ENCODE data around the gene RNF214.

RNF214 gene

DNA sequence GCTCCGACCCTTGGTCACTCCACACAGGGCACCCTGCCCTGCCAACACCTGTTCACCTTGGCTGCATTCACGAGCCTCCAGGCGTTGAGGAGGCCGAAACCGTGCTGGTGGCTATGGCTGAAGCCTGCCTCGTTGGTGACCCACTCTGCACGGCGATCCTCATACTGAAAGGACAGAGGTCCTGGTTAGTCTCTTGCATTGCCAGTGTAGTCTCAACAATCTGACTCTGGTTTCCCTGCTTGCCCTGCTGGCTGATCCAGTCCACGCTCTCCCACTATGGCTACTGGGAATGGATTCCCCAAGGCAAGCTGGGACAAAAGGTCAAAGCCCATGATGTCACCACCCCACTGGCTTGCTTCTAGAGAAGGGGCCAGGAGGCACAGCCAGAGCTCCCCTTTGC lies 13.5 kb upstream of the RNF214 start (continued):
- TF ChIP-seq, protein P1, sequence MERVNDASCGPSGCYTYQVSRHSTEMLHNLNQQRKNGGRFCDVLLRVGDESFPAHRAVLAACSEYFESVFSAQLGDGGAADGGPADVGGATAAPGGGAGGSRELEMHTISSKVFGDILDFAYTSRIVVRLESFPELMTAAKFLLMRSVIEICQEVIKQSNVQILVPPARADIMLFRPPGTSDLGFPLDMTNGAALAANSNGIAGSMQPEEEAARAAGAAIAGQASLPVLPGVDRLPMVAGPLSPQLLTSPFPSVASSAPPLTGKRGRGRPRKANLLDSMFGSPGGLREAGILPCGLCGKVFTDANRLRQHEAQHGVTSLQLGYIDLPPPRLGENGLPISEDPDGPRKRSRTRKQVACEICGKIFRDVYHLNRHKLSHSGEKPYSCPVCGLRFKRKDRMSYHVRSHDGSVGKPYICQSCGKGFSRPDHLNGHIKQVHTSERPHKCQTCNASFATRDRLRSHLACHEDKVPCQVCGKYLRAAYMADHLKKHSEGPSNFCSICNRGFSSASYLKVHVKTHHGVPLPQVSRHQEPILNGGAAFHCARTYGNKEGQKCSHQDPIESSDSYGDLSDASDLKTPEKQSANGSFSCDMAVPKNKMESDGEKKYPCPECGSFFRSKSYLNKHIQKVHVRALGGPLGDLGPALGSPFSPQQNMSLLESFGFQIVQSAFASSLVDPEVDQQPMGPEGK (CRISPR knock-in tag; IDR thresholded peaks at IDR 0.05; ENCODE audit: borderline replicate concordance) = no peak
- TF ChIP-seq ZC3H10 (CRISPR knock-in tag; IDR thresholded peaks at IDR 0.05) = no peak
- no peak for TF ChIP-seq BACH2 (CRISPR knock-in tag; IDR thresholded peaks at IDR 0.05; ENCODE audit: borderline replicate concordance)
- no peak for TF ChIP-seq ESRRG (CRISPR knock-in tag; IDR thresholded peaks at IDR 0.05)
- TF ChIP-seq, protein P2, sequence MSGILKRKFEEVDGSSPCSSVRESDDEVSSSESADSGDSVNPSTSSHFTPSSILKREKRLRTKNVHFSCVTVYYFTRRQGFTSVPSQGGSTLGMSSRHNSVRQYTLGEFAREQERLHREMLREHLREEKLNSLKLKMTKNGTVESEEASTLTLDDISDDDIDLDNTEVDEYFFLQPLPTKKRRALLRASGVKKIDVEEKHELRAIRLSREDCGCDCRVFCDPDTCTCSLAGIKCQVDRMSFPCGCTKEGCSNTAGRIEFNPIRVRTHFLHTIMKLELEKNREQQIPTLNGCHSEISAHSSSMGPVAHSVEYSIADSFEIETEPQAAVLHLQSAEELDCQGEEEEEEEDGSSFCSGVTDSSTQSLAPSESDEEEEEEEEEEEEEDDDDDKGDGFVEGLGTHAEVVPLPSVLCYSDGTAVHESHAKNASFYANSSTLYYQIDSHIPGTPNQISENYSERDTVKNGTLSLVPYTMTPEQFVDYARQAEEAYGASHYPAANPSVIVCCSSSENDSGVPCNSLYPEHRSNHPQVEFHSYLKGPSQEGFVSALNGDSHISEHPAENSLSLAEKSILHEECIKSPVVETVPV (CRISPR knock-in tag; IDR thresholded peaks at IDR 0.05) = no peak

DNA sequence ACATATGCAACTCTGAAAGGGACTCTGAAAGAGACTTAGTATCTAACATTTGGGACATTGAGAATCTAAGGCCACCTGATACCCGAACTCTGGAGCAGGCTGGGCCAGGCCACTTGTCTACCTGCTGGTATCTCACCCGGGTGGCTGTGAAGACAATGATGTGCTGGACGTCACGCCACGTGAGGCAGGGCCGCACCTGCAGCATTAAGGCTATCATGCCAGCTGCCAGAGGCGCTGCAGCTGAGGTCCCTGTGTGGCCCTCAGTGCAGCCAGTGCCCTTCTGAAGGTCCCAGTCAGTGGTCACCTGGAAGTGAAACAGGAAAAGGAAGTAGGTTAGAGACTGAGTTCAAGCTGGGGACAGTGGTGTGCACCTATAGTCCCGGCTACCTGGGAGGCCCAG lies 13.0 kb upstream of the RNF214 start:
- TF ChIP-seq ZNF8 (CRISPR knock-in tag; IDR thresholded peaks at IDR 0.05) = no peak
- no peak for TF ChIP-seq ZFP30 (CRISPR knock-in tag; IDR thresholded peaks at IDR 0.05)
- ATAC-seq = no peak

DNA sequence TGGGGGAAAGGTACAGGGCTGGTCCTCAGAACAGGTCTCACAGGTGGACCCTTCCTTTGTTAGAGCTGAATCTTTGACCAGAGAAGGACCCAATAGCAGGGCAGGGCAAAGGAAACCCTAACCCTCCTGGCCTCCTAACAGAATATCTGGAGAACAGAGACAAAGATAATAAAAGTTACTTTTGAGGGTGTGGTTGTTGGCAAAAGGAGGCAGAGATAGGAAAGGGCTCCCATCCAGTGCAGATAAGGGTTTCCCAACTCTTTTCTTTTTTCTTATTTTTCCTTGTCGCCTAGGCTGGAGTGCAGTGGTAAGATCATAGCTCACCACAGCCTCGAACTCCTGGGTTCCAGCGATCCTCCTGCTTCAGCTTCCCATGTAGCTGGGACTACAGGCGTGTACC lies 12.5 kb upstream of the RNF214 start:
- ATAC-seq = no peak
- TF ChIP-seq ZFP3 (CRISPR knock-in tag; IDR thresholded peaks at IDR 0.05) (no peak), ZNF70 (CRISPR knock-in tag; IDR thresholded peaks at IDR 0.05) (no peak), ZFP30 (CRISPR knock-in tag; IDR thresholded peaks at IDR 0.05) (no peak), OSR1 (CRISPR knock-in tag; IDR thresholded peaks at IDR 0.05) (no peak), ESRRG (CRISPR knock-in tag; IDR thresholded peaks at IDR 0.05) (no peak), TCF4 (CRISPR knock-in tag; IDR thresholded peaks at IDR 0.05; ENCODE audit: borderline replicate concordance) (no peak), ZC3H10 (CRISPR knock-in tag; IDR thresholded peaks at IDR 0.05) (no peak), CSDC2 (CRISPR knock-in tag; IDR thresholded peaks at IDR 0.05) (no peak), SNAI2 (CRISPR knock-in tag; IDR thresholded peaks at IDR 0.05) (no peak), PPARA (CRISPR knock-in tag; IDR thresholded peaks at IDR 0.05; ENCODE audit: borderline replicate concordance) (no peak), RARB (CRISPR knock-in tag; IDR thresholded peaks at IDR 0.05) (no peak), GLIS3 (CRISPR knock-in tag; IDR thresholded peaks at IDR 0.05) (no peak), ZNF8 (CRISPR knock-in tag; IDR thresholded peaks at IDR 0.05) (no peak), BACH2 (CRISPR knock-in tag; IDR thresholded peaks at IDR 0.05; ENCODE audit: borderline replicate concordance) (no peak)
- TF ChIP-seq, protein P3, sequence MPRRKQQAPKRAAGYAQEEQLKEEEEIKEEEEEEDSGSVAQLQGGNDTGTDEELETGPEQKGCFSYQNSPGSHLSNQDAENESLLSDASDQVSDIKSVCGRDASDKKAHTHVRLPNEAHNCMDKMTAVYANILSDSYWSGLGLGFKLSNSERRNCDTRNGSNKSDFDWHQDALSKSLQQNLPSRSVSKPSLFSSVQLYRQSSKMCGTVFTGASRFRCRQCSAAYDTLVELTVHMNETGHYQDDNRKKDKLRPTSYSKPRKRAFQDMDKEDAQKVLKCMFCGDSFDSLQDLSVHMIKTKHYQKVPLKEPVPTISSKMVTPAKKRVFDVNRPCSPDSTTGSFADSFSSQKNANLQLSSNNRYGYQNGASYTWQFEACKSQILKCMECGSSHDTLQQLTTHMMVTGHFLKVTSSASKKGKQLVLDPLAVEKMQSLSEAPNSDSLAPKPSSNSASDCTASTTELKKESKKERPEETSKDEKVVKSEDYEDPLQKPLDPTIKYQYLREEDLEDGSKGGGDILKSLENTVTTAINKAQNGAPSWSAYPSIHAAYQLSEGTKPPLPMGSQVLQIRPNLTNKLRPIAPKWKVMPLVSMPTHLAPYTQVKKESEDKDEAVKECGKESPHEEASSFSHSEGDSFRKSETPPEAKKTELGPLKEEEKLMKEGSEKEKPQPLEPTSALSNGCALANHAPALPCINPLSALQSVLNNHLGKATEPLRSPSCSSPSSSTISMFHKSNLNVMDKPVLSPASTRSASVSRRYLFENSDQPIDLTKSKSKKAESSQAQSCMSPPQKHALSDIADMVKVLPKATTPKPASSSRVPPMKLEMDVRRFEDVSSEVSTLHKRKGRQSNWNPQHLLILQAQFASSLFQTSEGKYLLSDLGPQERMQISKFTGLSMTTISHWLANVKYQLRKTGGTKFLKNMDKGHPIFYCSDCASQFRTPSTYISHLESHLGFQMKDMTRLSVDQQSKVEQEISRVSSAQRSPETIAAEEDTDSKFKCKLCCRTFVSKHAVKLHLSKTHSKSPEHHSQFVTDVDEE (CRISPR knock-in tag; IDR thresholded peaks at IDR 0.05) = no peak
- TF ChIP-seq, protein P2 (CRISPR knock-in tag; IDR thresholded peaks at IDR 0.05) = no peak
- TF ChIP-seq, protein P1 (CRISPR knock-in tag; IDR thresholded peaks at IDR 0.05; ENCODE audit: borderline replicate concordance) = no peak
- TF ChIP-seq, protein P4, sequence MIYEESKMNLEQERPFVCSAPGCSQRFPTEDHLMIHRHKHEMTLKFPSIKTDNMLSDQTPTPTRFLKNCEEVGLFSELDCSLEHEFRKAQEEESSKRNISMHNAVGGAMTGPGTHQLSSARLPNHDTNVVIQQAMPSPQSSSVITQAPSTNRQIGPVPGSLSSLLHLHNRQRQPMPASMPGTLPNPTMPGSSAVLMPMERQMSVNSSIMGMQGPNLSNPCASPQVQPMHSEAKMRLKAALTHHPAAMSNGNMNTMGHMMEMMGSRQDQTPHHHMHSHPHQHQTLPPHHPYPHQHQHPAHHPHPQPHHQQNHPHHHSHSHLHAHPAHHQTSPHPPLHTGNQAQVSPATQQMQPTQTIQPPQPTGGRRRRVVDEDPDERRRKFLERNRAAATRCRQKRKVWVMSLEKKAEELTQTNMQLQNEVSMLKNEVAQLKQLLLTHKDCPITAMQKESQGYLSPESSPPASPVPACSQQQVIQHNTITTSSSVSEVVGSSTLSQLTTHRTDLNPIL (CRISPR knock-in tag; IDR thresholded peaks at IDR 0.05; ENCODE audit: low read depth) = no peak
- TF ChIP-seq, protein P5, sequence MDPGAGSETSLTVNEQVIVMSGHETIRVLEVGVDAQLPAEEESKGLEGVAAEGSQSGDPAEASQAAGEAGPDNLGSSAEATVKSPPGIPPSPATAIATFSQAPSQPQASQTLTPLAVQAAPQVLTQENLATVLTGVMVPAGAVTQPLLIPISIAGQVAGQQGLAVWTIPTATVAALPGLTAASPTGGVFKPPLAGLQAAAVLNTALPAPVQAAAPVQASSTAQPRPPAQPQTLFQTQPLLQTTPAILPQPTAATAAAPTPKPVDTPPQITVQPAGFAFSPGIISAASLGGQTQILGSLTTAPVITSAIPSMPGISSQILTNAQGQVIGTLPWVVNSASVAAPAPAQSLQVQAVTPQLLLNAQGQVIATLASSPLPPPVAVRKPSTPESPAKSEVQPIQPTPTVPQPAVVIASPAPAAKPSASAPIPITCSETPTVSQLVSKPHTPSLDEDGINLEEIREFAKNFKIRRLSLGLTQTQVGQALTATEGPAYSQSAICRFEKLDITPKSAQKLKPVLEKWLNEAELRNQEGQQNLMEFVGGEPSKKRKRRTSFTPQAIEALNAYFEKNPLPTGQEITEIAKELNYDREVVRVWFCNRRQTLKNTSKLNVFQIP (CRISPR knock-in tag; IDR thresholded peaks at IDR 0.05; ENCODE audit: borderline replicate concordance, low read depth) = no peak

Data from SK-N-SH treated with all-trans-retinoic acid at 6 μM for 48 hours (cell line).